ENCODE data around the gene INF2.

- no peak for TF ChIP-seq CTCF (IDR thresholded peaks at IDR 0.05)
- no peak for TF ChIP-seq ZFX (IDR thresholded peaks at IDR 0.05; ENCODE audit: borderline replicate concordance)
Observed at GRCh38 chr14:104685216-104685997, 4.0 kb upstream of the INF2 start.
